Endothelial cell of umbilical vein (primary cell): ENCODE results near the gene COLGALT1. TPM values are rescaled to one million over a fixed set of nuclear protein-coding genes. Genes with fewer than 3 reads are reported as not detected.

Source experiments
- BruUV-seq: library from RNA; stranded (reverse); fragments of 400-500 nt; replicated peaks from 2 replicates; lab custom pipeline; 2021; lab: Mats Ljungman, UMichigan
- CTCF ChIA-PET: fragments of 300-600, 350-600 bp; sonication (Branson Sonifier 250); formaldehyde crosslinking; loops from one replicate; lab custom pipeline; 2021; ENCODE audit warnings: antibody characterized with exemption, inconsistent platforms; lab: Charles Lee
- POLR2A ChIA-PET: fragments of 300-600, 350-600 bp; sonication (Branson Sonifier 250); formaldehyde crosslinking; loops from one replicate; lab custom pipeline; 2021; ENCODE audit warnings: antibody characterized with exemption, inconsistent platforms; lab: Charles Lee
- DNase-seq: peaks from one replicate; pipeline ENCODE4 v3.0.0-alpha.2; 2011; ENCODE audit warnings: low read depth, low spot score
- FAIRE-seq: peaks from 2 replicates; lab custom pipeline; 2011; peaks lifted over from hg19 to GRCh38; lab: Jason Lieb, UNC
- H2AFZ ChIP-seq: 2 replicates; pipeline ENCODE4 v1.6.0; 2012; ENCODE audit warnings: low read depth, low read length, control low read depth, inconsistent platforms
- H3K27ac ChIP-seq: 2 replicates; pipeline ENCODE4 v1.5.1; 2011; ENCODE audit warnings: low read depth, mild to moderate bottlenecking, control low read depth, low read length, moderate library complexity; ENCODE audit not compliant: insufficient read depth
- H3K27me3 ChIP-seq, 2 experiments: 2 replicates each; pipeline versions ENCODE4 v1.6.0 to v1.6.1; 2011; ENCODE audit warnings: low read length in 2 of 2, mixed read lengths in 1 of 2; ENCODE audit not compliant: control insufficient read depth in 2 of 2, insufficient read depth in 2 of 2
- H3K36me3 ChIP-seq, 2 experiments: 2 replicates in 1 of 2; 3 replicates in 1 of 2; pipeline ENCODE4 v1.5.1; 2011; ENCODE audit warnings: low read length in 2 of 2, mild to moderate bottlenecking in 1 of 2, moderate library complexity in 1 of 2; ENCODE audit not compliant: control insufficient read depth in 2 of 2, insufficient read depth in 2 of 2; ENCODE audit errors: extremely low read depth in 1 of 2
- H3K4me1 ChIP-seq: 3 replicates; pipeline ENCODE4 v1.5.1; 2011; ENCODE audit warnings: mild to moderate bottlenecking, low read length; ENCODE audit not compliant: control insufficient read depth, insufficient read depth; ENCODE audit errors: extremely low read depth
- H3K4me2 ChIP-seq: 2 replicates; pipeline ENCODE4 v1.6.1; 2011; ENCODE audit warnings: low read length, control low read depth, mixed read lengths; ENCODE audit not compliant: insufficient read depth
- H3K4me3 ChIP-seq, 3 experiments: fragments of 200-600 bp in 1 of 3; sonication (generic), shearing (Covaris generic) in 1 of 3; replicated peaks in 1 of 3; 2 replicates each; pipeline ENCODE4 v1.5.1; 2011 to 2016; ENCODE audit warnings: control low read depth in 3 of 3, low read length in 3 of 3, mild to moderate bottlenecking in 2 of 3, inconsistent platforms in 1 of 3, low read depth in 1 of 3, moderate library complexity in 1 of 3; ENCODE audit not compliant: insufficient read depth in 1 of 3
- H3K79me2 ChIP-seq: 2 replicates; pipeline ENCODE4 v1.6.0; 2012; ENCODE audit warnings: low read length, inconsistent platforms; ENCODE audit not compliant: control insufficient read depth, insufficient read depth
- H3K9ac ChIP-seq: replicated peaks from 2 replicates; pipeline ENCODE3; 2011; ENCODE audit warnings: low read length, control low read depth; ENCODE audit not compliant: insufficient read depth; ENCODE audit errors: extremely low read depth
- H3K9me1 ChIP-seq: replicated peaks from 3 replicates; pipeline ENCODE4 v1.6.0; 2011; ENCODE audit warnings: mild to moderate bottlenecking, low read length; ENCODE audit not compliant: control insufficient read depth, insufficient read depth; ENCODE audit errors: extremely low read depth
- H3K9me3 ChIP-seq: replicated peaks from 2 replicates; pipeline ENCODE4 v1.5.1; 2012; ENCODE audit warnings: low read length, inconsistent platforms; ENCODE audit not compliant: control insufficient read depth, insufficient read depth
- H4K20me1 ChIP-seq: replicated peaks from 2 replicates; pipeline ENCODE3; 2011; ENCODE audit warnings: mild to moderate bottlenecking, low read length; ENCODE audit not compliant: control insufficient read depth, insufficient read depth; ENCODE audit errors: extremely low read depth
- EZH2 ChIP-seq: IDR thresholded peaks from 2 replicates; pipeline ENCODE4 v1.6.1; 2012; ENCODE audit warnings: borderline replicate concordance, low read depth, mild to moderate bottlenecking, moderate library complexity, low read length, inconsistent platforms; ENCODE audit not compliant: severe bottlenecking
- FOS ChIP-seq: IDR thresholded peaks from 2 replicates; pipeline ENCODE4 v1.6.1; 2011; ENCODE audit warnings: mild to moderate bottlenecking, low read length, moderate library complexity, borderline replicate concordance; ENCODE audit not compliant: insufficient read depth
- GATA2 ChIP-seq: IDR thresholded peaks from 2 replicates; pipeline ENCODE4 v1.7.0; 2011; ENCODE audit warnings: low read depth, mild to moderate bottlenecking, moderate library complexity, mixed read lengths, low read length; ENCODE audit not compliant: insufficient read length, insufficient read depth
- JUN ChIP-seq: IDR thresholded peaks from 2 replicates; pipeline ENCODE4 v1.6.1; 2011; ENCODE audit warnings: borderline replicate concordance, low read depth; ENCODE audit not compliant: insufficient read length, insufficient read depth
- MYC ChIP-seq: IDR thresholded peaks from one replicate; pipeline ENCODE4 v1.6.1; 2011; ENCODE audit warnings: mild to moderate bottlenecking, low read depth, low read length
- POLR2A ChIP-seq: IDR thresholded peaks from 2 replicates; pipeline ENCODE4 v1.6.1; 2012; ENCODE audit warnings: low read depth, mild to moderate bottlenecking, control low read depth, low read length
- POLR2AphosphoS5 ChIP-seq: IDR thresholded peaks from 2 replicates; pipeline ENCODE4 v1.6.1; 2012; ENCODE audit warnings: low read depth, mild to moderate bottlenecking, control low read depth, low read length, moderate library complexity; ENCODE audit not compliant: insufficient read depth
- dilution Hi-C: fragments of 300-500 bp; cut with MboI; formaldehyde crosslinking; loops from one replicate; pipeline ENCODE4 v1.15.0; 2019; ENCODE audit warnings: low sequenced_read_pairs; ENCODE audit not compliant: extremely low pct_ligation_motif_present
- intact Hi-C: fragments of 100-400 bp; cut with micrococcal nuclease; formaldehyde crosslinking; loops from one replicate; pipeline ENCODE4 v1.10.0; 2022
- polyA plus RNA-seq, 4 experiments: library from polyadenylated mRNA; depleted of rRNA in 3 of 4; stranded (reverse) in 3 of 4; unstranded in 1 of 4; fragments of >200 nt; gene quantifications; 2 replicates each; pipeline versions ENCODE4 v1.2.1 to v1.2.3, GENCODE V29; 2011 to 2012; ENCODE audit warnings: missing spikeins in 1 of 4
- total RNA-seq: library from RNA; stranded (reverse); gene quantifications from 2 replicates; pipeline ENCODE4 v1.2.3, GENCODE V29; 2021
- TF ChIP-seq, protein P1 (sequence below), 2 donors: IDR thresholded peaks; 1 replicate in 1 of 2; 2 replicates in 1 of 2; pipeline ENCODE4 v1.5.1; 2011; ENCODE audit warnings: low read length in 2 of 2, mild to moderate bottlenecking in 2 of 2, moderate library complexity in 2 of 2, control low read depth in 1 of 2, inconsistent platforms in 1 of 2, low read depth in 1 of 2; ENCODE audit not compliant: insufficient read depth in 1 of 2; ENCODE audit errors: extremely low read depth in 1 of 2
- TF ChIP-seq, protein P2 (sequence below): IDR thresholded peaks from 2 replicates; pipeline ENCODE4 v1.6.1; 2011; ENCODE audit not compliant: insufficient read depth, insufficient read length

The COLGALT1 gene
- total and polyA plus RNA-seq, 2 donors (not counting 3 experiments of a cell fraction or from before 2014, with no cell fraction given): 263 to 355 TPM

DNA sequence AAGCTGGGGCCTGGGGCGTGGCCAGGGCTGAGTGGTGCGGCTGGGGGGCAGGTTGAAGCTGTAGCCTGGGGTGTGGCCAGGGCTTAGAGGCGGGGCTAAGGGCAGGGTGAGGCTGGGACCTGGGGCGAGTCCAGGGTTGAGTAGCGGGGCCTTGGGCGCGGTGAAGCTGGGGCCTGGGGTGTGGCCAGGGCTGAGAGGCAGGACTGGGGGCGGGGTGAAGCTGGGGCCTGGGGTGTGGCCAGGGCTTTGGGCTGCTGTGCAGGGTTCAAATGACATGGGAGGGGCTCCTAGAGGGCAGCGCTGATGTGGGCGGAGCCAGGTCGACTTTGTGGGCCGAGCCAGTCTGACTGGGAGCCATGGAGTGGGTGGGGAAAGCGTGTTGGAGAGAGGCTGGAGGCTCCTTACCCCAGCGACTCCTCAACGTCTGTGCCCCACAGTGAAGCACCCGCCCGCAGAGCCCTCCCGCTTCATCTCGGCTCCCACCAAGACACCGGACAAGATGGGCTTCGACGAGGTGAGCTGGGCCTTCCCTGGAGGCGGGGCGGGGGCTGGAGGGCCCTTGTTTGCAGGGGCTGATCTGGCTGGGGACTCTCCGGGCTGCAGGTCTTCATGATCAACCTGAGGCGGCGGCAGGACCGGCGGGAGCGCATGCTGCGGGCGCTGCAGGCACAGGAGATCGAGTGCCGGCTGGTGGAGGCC is 21.5 kb downstream of the COLGALT1 start:
- no peak for FAIRE-seq
- Histone ChIP-seq H3K9ac (no peak overlapping the region), H3K79me2 (no peaks in the 10 kb centered on the region), H3K9me1 (no peaks in the 10 kb centered on the region), H3K27ac (no peak overlapping the region), H4K20me1 (no peaks in the 10 kb centered on the region), H3K4me3 (no peak overlapping the region), H2AFZ (no peak overlapping the region), H3K4me2 (no peak overlapping the region), H3K27me3 (no peaks in the 10 kb centered on the region), H3K36me3 (peaks cover 24 to 63% of the 10 kb centered on the region in 2 experiments), H3K4me1 (no peaks in the 10 kb centered on the region), H3K9me3 (no peaks in the 10 kb centered on the region)
- ChIA-PET CTCF (interaction anchor here (0.7 to 1.3 kb wide), 2 partner anchors 39 to 189 kb away, joined by 3 to 4 read pairs; no protein-coding TSS in a partner anchor), POLR2A (no interaction called here)
- TF ChIP-seq JUN (no peak), EZH2 (no peak), FOS (no peak), GATA2 (no peak), POLR2A (no peak), MYC (no peak), POLR2AphosphoS5 (no peak)
- TF ChIP-seq, protein P1, sequence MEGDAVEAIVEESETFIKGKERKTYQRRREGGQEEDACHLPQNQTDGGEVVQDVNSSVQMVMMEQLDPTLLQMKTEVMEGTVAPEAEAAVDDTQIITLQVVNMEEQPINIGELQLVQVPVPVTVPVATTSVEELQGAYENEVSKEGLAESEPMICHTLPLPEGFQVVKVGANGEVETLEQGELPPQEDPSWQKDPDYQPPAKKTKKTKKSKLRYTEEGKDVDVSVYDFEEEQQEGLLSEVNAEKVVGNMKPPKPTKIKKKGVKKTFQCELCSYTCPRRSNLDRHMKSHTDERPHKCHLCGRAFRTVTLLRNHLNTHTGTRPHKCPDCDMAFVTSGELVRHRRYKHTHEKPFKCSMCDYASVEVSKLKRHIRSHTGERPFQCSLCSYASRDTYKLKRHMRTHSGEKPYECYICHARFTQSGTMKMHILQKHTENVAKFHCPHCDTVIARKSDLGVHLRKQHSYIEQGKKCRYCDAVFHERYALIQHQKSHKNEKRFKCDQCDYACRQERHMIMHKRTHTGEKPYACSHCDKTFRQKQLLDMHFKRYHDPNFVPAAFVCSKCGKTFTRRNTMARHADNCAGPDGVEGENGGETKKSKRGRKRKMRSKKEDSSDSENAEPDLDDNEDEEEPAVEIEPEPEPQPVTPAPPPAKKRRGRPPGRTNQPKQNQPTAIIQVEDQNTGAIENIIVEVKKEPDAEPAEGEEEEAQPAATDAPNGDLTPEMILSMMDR (IDR thresholded peaks at IDR 0.05; ENCODE audit: extremely low read depth in 1 of 2, insufficient read depth in 1 of 2, low read depth in 1 of 2, low read length in 2 of 2): no peak
- TF ChIP-seq, protein P2, sequence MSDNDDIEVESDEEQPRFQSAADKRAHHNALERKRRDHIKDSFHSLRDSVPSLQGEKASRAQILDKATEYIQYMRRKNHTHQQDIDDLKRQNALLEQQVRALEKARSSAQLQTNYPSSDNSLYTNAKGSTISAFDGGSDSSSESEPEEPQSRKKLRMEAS: no peak
- no TSS peak for BruUV-seq
- dilution Hi-C loops (no loop called here), intact Hi-C loops (no loop called here)
- DNase-seq: no peak
